Stimulated activated CD4-positive, alpha-beta T cell treated with anti-CD3 and anti-CD28 coated beads, Interleukin-4, amount 100 ng/mL, for 24 hours (primary cell): ENCODE measurements around the gene JMJD6.
"Not testable (repeated sequence)": the region's sequence is repeated elsewhere in the genome, so short reads cannot be mapped to it uniquely, and the experiment has no call there.

Experiments
- DNase-seq: peaks from one replicate; pipeline ENCODE4 v3.0.0-alpha.2; 2020

JMJD6 gene

GRCh38 chr17:76736349-76737081 is 10.1 kb upstream of the JMJD6 start:
- peak; percentile 68 for DNase-seq

- no peak for DNase-seq
Observed at GRCh38 chr17:76735586-76736348, 9.4 kb upstream of the JMJD6 start.

GRCh38 chr17:76735006-76735405 is 8.6 kb upstream of the JMJD6 start:
- no peak for DNase-seq

GRCh38 chr17:76734080-76734840 is 7.9 kb upstream of the JMJD6 start:
- no peak for DNase-seq

GRCh38 chr17:76733618-76733957 is 7.2 kb upstream of the JMJD6 start:
- DNase-seq = no peak

- DNase-seq = no peak
Observed at GRCh38 chr17:76732734-76733617, 6.6 kb upstream of the JMJD6 start.

GRCh38 chr17:76731800-76732733 is 5.7 kb upstream of the JMJD6 start:
- DNase-seq = not testable (repeated sequence)

- peak; percentile 28 for DNase-seq
Observed at GRCh38 chr17:76727745-76728456, 1.5 kb upstream of the JMJD6 start.

- peak; percentile 82 for DNase-seq
Observed at GRCh38 chr17:76726776-76727718, 641 bp upstream of the JMJD6 start, which contains the start of gene METTL23. TSS of gene METTL23 (plus strand) at chr17:76726839. CDS start at chr17:76729711, 2,872 bp downstream.

- peak; percentile 77 for DNase-seq
Observed at GRCh38 chr17:76725580-76726230, 701 bp downstream of the JMJD6 start.

- DNase-seq = no peak
Observed at GRCh38 chr17:76723812-76724211, 2.6 kb downstream of the JMJD6 start.

GRCh38 chr17:76722977-76723376 is 3.4 kb downstream of the JMJD6 start:
- DNase-seq = not testable (repeated sequence)

- DNase-seq = no peak
Observed at GRCh38 chr17:76722279-76722678, 4.1 kb downstream of the JMJD6 start.

GRCh38 chr17:76721463-76721862 is 4.9 kb downstream of the JMJD6 start:
- no peak for DNase-seq

- no peak for DNase-seq
Observed at GRCh38 chr17:76720941-76721340, 5.5 kb downstream of the JMJD6 start.

- DNase-seq = no peak
Observed at GRCh38 chr17:76720211-76720610, 6.2 kb downstream of the JMJD6 start.

- DNase-seq = no peak
Observed at GRCh38 chr17:76718516-76718915, 7.9 kb downstream of the JMJD6 start.

GRCh38 chr17:76716839-76717215 is 9.6 kb downstream of the JMJD6 start:
- DNase-seq = no peak
